SK-N-SH (cell line): ENCODE measurements around the gene HMX3. TPM values are rescaled to one million over a fixed set of nuclear protein-coding genes. Genes with fewer than 3 reads are reported as not detected.

Source experiments
- CTCF ChIA-PET: fragments of 300-600, 350-600 bp; formaldehyde crosslinking; extraction: SDS; loops from one replicate; lab custom pipeline; 2021; lab: Yijun Ruan, JAX
- POLR2A ChIA-PET: fragments of 350-600 bp; sonication (Branson Sonifier 250); formaldehyde crosslinking; extraction: SDS; loops from one replicate; lab custom pipeline; 2020; ENCODE audit warnings: antibody characterized with exemption, inconsistent platforms; lab: Yijun Ruan, JAX
- DNase-seq: peaks from one replicate; pipeline ENCODE4 v3.0.0; 2012
- H2AFZ ChIP-seq: fragments of 200-600 bp; sonication (generic); 2 replicates; pipeline ENCODE4 v1.8.1; 2016; ENCODE audit warnings: antibody characterized with exemption, mild to moderate bottlenecking, low read depth
- H3F3A ChIP-seq: fragments of 200-600 bp; sonication (generic); replicated peaks from 2 replicates; pipeline ENCODE3; 2016; ENCODE audit warnings: antibody characterized with exemption, mild to moderate bottlenecking; ENCODE audit not compliant: insufficient read depth
- H3K27ac ChIP-seq, 2 experiments: fragments of 200-500 bp in 1 of 2; fragments of 200-600 bp in 1 of 2; sonication (Bioruptor generic) in 1 of 2; sonication (generic), shearing (Covaris generic) in 1 of 2; 2 replicates each; pipeline versions ENCODE4 v1.5.1 to v1.6.1; 2014 to 2016; ENCODE audit warnings: low read depth in 2 of 2, inconsistent platforms in 1 of 2, low read length in 1 of 2, mild to moderate bottlenecking in 1 of 2, mixed read lengths in 1 of 2
- H3K27me3 ChIP-seq: fragments of 200-600 bp; sonication (generic), shearing (Covaris generic); 2 replicates; pipeline ENCODE4 v1.6.1; 2016; ENCODE audit warnings: mixed run types; ENCODE audit not compliant: insufficient read depth
- H3K36me3 ChIP-seq, 2 experiments: fragments of 200-500 bp in 1 of 2; fragments of 200-600 bp in 1 of 2; sonication (Bioruptor generic) in 1 of 2; sonication (generic) in 1 of 2; replicated peaks in 1 of 2; 2 replicates each; pipeline versions ENCODE3 to v1.5.1; 2014 to 2016; ENCODE audit warnings: low read length in 1 of 2, mild to moderate bottlenecking in 1 of 2; ENCODE audit not compliant: insufficient read depth in 2 of 2, control insufficient read depth in 1 of 2
- H3K4me1 ChIP-seq, 2 experiments: fragments of 200-500 bp in 1 of 2; fragments of 200-600 bp in 1 of 2; sonication (Bioruptor generic) in 1 of 2; sonication (generic), shearing (Covaris generic) in 1 of 2; 2 replicates each; pipeline versions ENCODE4 v1.5.1 to v1.6.1; 2014 to 2016; ENCODE audit warnings: low read depth in 1 of 2, low read length in 1 of 2, mixed run types in 1 of 2; ENCODE audit not compliant: insufficient read depth in 2 of 2, control insufficient read depth in 1 of 2
- H3K4me2 ChIP-seq: fragments of 200-600 bp; sonication (generic), shearing (Covaris generic); 2 replicates; pipeline ENCODE4 v1.6.1; 2017; ENCODE audit warnings: mixed run types
- H3K4me3 ChIP-seq, 2 experiments: fragments of 200-500 bp in 1 of 2; fragments of 200-600 bp in 1 of 2; sonication (Bioruptor generic) in 1 of 2; sonication (generic), shearing (Covaris generic) in 1 of 2; 2 replicates each; pipeline versions ENCODE4 v1.5.1 to v1.8.1; 2014 to 2016; ENCODE audit warnings: low read depth in 2 of 2, inconsistent platforms in 1 of 2, low read length in 1 of 2, mild to moderate bottlenecking in 1 of 2, mixed read lengths in 1 of 2, moderate library complexity in 1 of 2
- H3K79me2 ChIP-seq: fragments of 200-600 bp; sonication (generic); 2 replicates; pipeline ENCODE4 v1.8.1; 2017; ENCODE audit warnings: mild to moderate bottlenecking; ENCODE audit not compliant: insufficient read depth
- H3K9ac ChIP-seq: fragments of 200-600 bp; sonication (generic); 2 replicates; pipeline ENCODE4 v1.6.1; 2017; ENCODE audit warnings: mixed run types
- H3K9me2 ChIP-seq: fragments of 200-600 bp; sonication (generic); 2 replicates; pipeline ENCODE4 v1.6.1; 2017; ENCODE audit warnings: mixed run types
- H3K9me3 ChIP-seq: fragments of 200-600 bp; sonication (generic); 2 replicates; pipeline ENCODE4 v1.6.1; 2017; ENCODE audit warnings: mixed run types, mild to moderate bottlenecking, moderate library complexity
- H4K20me1 ChIP-seq: fragments of 200-600 bp; sonication (generic); 2 replicates; pipeline ENCODE4 v1.6.1; 2017; ENCODE audit warnings: mild to moderate bottlenecking, mixed run types; ENCODE audit not compliant: insufficient read depth
- ELF1 ChIP-seq: IDR thresholded peaks from 2 replicates; pipeline ENCODE4 v1.4.0; 2012
- FOSL2 ChIP-seq: IDR thresholded peaks from 2 replicates; pipeline ENCODE4 v1.4.0; 2012; ENCODE audit warnings: low read depth, mild to moderate bottlenecking, moderate library complexity, borderline replicate concordance
- FOXJ3 ChIP-seq: sonication (generic); formaldehyde crosslinking; IDR thresholded peaks from 2 replicates; pipeline ENCODE4 v1.5.1; 2020; ENCODE audit warnings: mild to moderate bottlenecking, missing genetic modification reagents
- FOXM1 ChIP-seq: IDR thresholded peaks from 2 replicates; pipeline ENCODE4 v1.4.0; 2012; ENCODE audit warnings: low read depth, mild to moderate bottlenecking
- GATA2 ChIP-seq: sonication (generic); formaldehyde crosslinking; IDR thresholded peaks from 2 replicates; pipeline ENCODE4 v1.5.0; 2020; ENCODE audit warnings: mild to moderate bottlenecking, missing genetic modification reagents
- JUND ChIP-seq: IDR thresholded peaks from 2 replicates; pipeline ENCODE4 v1.4.0; 2012
- MEF2A ChIP-seq: IDR thresholded peaks from 2 replicates; pipeline ENCODE4 v1.4.0; 2012; ENCODE audit warnings: low read depth, borderline replicate concordance
- MXI1 ChIP-seq: IDR thresholded peaks from 2 replicates; pipeline ENCODE4 v1.6.1; 2012; ENCODE audit warnings: mild to moderate bottlenecking, low read depth, low read length, improper control_type of control experiment
- RCOR1 ChIP-seq: fragments of 150-350 bp; IDR thresholded peaks from 2 replicates; pipeline ENCODE4 v1.6.1; 2017; ENCODE audit warnings: antibody characterized with exemption, low read length
- RFX5 ChIP-seq: IDR thresholded peaks from 2 replicates; pipeline ENCODE4 v1.6.1; 2012; ENCODE audit warnings: mild to moderate bottlenecking, improper control_type of control experiment, low read length
- RXRA ChIP-seq: IDR thresholded peaks from 2 replicates; pipeline ENCODE4 v1.4.0; 2012; ENCODE audit warnings: low read depth, mild to moderate bottlenecking, borderline replicate concordance
- TAF1 ChIP-seq: IDR thresholded peaks from 2 replicates; pipeline ENCODE4 v1.6.1; 2012; ENCODE audit warnings: low read depth, mild to moderate bottlenecking, low read length, moderate library complexity, borderline replicate concordance
- TCF12 ChIP-seq: IDR thresholded peaks from 2 replicates; pipeline ENCODE4 v1.4.0; 2012
- TEAD4 ChIP-seq: IDR thresholded peaks from 2 replicates; pipeline ENCODE4 v1.4.0; 2012; ENCODE audit warnings: mild to moderate bottlenecking, borderline replicate concordance; ENCODE audit not compliant: insufficient read depth
- USF1 ChIP-seq: IDR thresholded peaks from 2 replicates; pipeline ENCODE4 v1.4.0; 2012; ENCODE audit warnings: low read depth, borderline replicate concordance
- WGBS: methylation state at CpG from one replicate; pipeline ENCODE4 v1.1.6; 2017; ENCODE audit warnings: low lambda C conversion rate; 5-methylcytosine and 5-hydroxymethylcytosine counted together
- polyA plus RNA-seq, 3 experiments: library from polyadenylated mRNA; depleted of rRNA; stranded (reverse); fragments of >200 nt; gene quantifications; 2 replicates each; pipeline ENCODE4 v1.2.3, GENCODE V29; 2012
- TF ChIP-seq, protein P1 (sequence below): IDR thresholded peaks from 2 replicates; pipeline ENCODE4; 2012
- TF ChIP-seq, protein P2 (sequence below): IDR thresholded peaks from 2 replicates; pipeline ENCODE4 v1.4.0; 2012; ENCODE audit warnings: low read depth, borderline replicate concordance
- TF ChIP-seq, protein P3 (sequence below): IDR thresholded peaks from 2 replicates; pipeline ENCODE4 v1.4.0; 2012; ENCODE audit warnings: low read depth

The HMX3 gene
- polyA plus RNA-seq, 1 of the 3 experiments (the other 2 are of a cell fraction), result not detected

GRCh38 chr10:123187781-123188180, 52.0 kb downstream of the HMX3 start:
- Histone ChIP-seq H3K9me3 (peaks cover 14% of the 10 kb centered on the region; the same call in 1 of the 2 replicates), H4K20me1 (no peaks in the 10 kb centered on the region), H3K9me2 (no peaks in the 10 kb centered on the region), H3K27me3 (no peaks in the 10 kb centered on the region), H3K36me3 (peaks cover 3 to 24% of the 10 kb centered on the region in 2 experiments), H3K4me2 (no peak overlapping the region), H3K4me1 (no peaks in the 10 kb centered on the region), H2AFZ (no peak overlapping the region), H3K4me3 (no peak overlapping the region), H3F3A (no peaks in the 10 kb centered on the region), H3K79me2 (no peaks in the 10 kb centered on the region; the same call in 1 of the 2 replicates), H3K9ac (no peak overlapping the region), H3K27ac (no peak overlapping the region; a peak in 1 of 4 replicates)
- CTCF ChIA-PET, result no interaction called here
- DNase-seq, result no peak
- TF ChIP-seq RXRA (no peak), ELF1 (no peak), RCOR1 (no peak), GATA2 (CRISPR knock-in tag) (no peak), MXI1 (no peak), JUND (no peak), USF1 (no peak), FOSL2 (no peak), FOXJ3 (no peak), TCF12 (no peak), TEAD4 (no peak), RFX5 (no peak), TAF1 (no peak), MEF2A (no peak), FOXM1 (no peak)
- TF ChIP-seq, protein P1, sequence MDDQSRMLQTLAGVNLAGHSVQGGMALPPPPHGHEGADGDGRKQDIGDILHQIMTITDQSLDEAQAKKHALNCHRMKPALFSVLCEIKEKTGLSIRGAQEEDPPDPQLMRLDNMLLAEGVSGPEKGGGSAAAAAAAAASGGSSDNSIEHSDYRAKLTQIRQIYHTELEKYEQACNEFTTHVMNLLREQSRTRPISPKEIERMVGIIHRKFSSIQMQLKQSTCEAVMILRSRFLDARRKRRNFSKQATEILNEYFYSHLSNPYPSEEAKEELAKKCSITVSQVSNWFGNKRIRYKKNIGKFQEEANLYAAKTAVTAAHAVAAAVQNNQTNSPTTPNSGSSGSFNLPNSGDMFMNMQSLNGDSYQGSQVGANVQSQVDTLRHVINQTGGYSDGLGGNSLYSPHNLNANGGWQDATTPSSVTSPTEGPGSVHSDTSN, result no peak
- TF ChIP-seq, protein P2, sequence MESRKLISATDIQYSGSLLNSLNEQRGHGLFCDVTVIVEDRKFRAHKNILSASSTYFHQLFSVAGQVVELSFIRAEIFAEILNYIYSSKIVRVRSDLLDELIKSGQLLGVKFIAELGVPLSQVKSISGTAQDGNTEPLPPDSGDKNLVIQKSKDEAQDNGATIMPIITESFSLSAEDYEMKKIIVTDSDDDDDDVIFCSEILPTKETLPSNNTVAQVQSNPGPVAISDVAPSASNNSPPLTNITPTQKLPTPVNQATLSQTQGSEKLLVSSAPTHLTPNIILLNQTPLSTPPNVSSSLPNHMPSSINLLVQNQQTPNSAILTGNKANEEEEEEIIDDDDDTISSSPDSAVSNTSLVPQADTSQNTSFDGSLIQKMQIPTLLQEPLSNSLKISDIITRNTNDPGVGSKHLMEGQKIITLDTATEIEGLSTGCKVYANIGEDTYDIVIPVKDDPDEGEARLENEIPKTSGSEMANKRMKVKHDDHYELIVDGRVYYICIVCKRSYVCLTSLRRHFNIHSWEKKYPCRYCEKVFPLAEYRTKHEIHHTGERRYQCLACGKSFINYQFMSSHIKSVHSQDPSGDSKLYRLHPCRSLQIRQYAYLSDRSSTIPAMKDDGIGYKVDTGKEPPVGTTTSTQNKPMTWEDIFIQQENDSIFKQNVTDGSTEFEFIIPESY, result no peak
- TF ChIP-seq, protein P3, sequence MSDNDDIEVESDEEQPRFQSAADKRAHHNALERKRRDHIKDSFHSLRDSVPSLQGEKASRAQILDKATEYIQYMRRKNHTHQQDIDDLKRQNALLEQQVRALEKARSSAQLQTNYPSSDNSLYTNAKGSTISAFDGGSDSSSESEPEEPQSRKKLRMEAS, result no peak
- POLR2A ChIA-PET, result no interaction called here
- 91% methylated on average over 5 of the region's 5 CpGs for WGBS

Other genes starting within 250 kb of the HMX3 start
- gene FAM24A, start 225.4 kb upstream of the HMX3 start, polyA plus RNA-seq (2012; rRNA removed), result not detected in 2 replicates
- gene C10orf88, start 181.7 kb upstream of the HMX3 start, polyA plus RNA-seq (2012; rRNA removed), result 2.7 and 3.6 TPM in 2 replicates
- gene PSTK, start 155.6 kb upstream of the HMX3 start, polyA plus RNA-seq (2012; rRNA removed), result 8.4 and 9.5 TPM in 2 replicates
- 2.9 and 4.3 TPM in 2 replicates for gene IKZF5, start 127.2 kb upstream of the HMX3 start, polyA plus RNA-seq (2012; rRNA removed)
- gene ACADSB, start 127.0 kb upstream of the HMX3 start, polyA plus RNA-seq (2012; rRNA removed), result 5.9 and 9.6 TPM in 2 replicates
- not detected in 2 replicates for gene HMX2, start 12.2 kb downstream of the HMX3 start, polyA plus RNA-seq (2012; rRNA removed)
- 202 and 209 TPM in 2 replicates for gene BUB3, start 18.4 kb downstream of the HMX3 start, polyA plus RNA-seq (2012; rRNA removed)